Sigmoid colon (tissue), 7 donors: ENCODE data around the gene PCDHGA9. TPM values are rescaled to one million over a fixed set of nuclear protein-coding genes. Genes with fewer than 3 reads are reported as not detected.

Experiments
- DNase-seq: peaks from one replicate; pipeline ENCODE4 v3.0.0-alpha.2; 2019
- H3K27ac ChIP-seq, 4 donors: fragments of 200-600 bp; sonication (generic); one replicate each; pipeline ENCODE4 v1.5.1; 2016 to 2019; ENCODE audit warnings: mild to moderate bottlenecking in 1 of 4
- H3K27me3 ChIP-seq, 3 donors: fragments of 200-600 bp; sonication (generic); one replicate each; pipeline ENCODE4 v1.5.1; 2019; ENCODE audit warnings: mild to moderate bottlenecking in 1 of 3
- H3K36me3 ChIP-seq, 4 donors: fragments of 200-600 bp; sonication (generic); one replicate each; pipeline ENCODE4 v1.5.1; 2016 to 2019
- H3K4me1 ChIP-seq, 4 donors: fragments of 200-600 bp; sonication (generic); one replicate each; pipeline ENCODE4 v1.5.1; 2017 to 2019
- H3K4me3 ChIP-seq, 4 donors: fragments of 200-600 bp; sonication (generic); one replicate each; pipeline ENCODE4 v1.5.1; 2017 to 2019; ENCODE audit warnings: mild to moderate bottlenecking in 2 of 4, moderate library complexity in 1 of 4
- H3K9me3 ChIP-seq, 4 donors: fragments of 200-600 bp in 3 of 4; sonication (generic) in 3 of 4; one replicate each; pipeline versions ENCODE4 v1.5.1 to v1.6.1; 2013 to 2019
- EP300 ChIP-seq, 4 donors: sonication (generic); formaldehyde crosslinking; IDR thresholded peaks; one replicate each; pipeline ENCODE4 v1.6.1; 2017; ENCODE audit warnings: antibody characterized with exemption in 4 of 4
- POLR2A ChIP-seq, 2 donors: fragments of 450-650 bp; IDR thresholded peaks; one replicate each; pipeline ENCODE4 v1.6.1; 2016; ENCODE audit warnings: antibody characterized with exemption in 2 of 2, mild to moderate bottlenecking in 2 of 2, moderate library complexity in 2 of 2
- POLR2AphosphoS5 ChIP-seq, 4 donors: sonication (generic); formaldehyde crosslinking; IDR thresholded peaks; one replicate each; pipeline ENCODE4 v1.6.1; 2017; ENCODE audit warnings: antibody characterized with exemption in 4 of 4
- WGBS, 2 donors: extraction: QIAGEN DNeasy Blood & Tissue Kit; methylation state at CpG; one replicate each; pipeline ENCODE4 v1.1.7; 2013; 5-methylcytosine and 5-hydroxymethylcytosine counted together
- intact Hi-C: fragments of 100-400 bp; cut with DNase I; formaldehyde crosslinking; loops from one replicate; pipeline ENCODE4 v1.15.1; 2023
- polyA plus RNA-seq, 3 donors: library from polyadenylated mRNA; stranded (reverse); fragments of 200-250 nt; gene quantifications; one replicate each; pipeline ENCODE4 v1.2.3, GENCODE V29; 2013
- total RNA-seq, 4 donors: library from RNA; depleted of rRNA; stranded (reverse); fragments of >200 nt; gene quantifications; one replicate each; pipeline ENCODE4 v1.1.0, GENCODE V29; 2016
- TF ChIP-seq, protein P1 (sequence below), 4 experiments: fragments of 450-650 bp in 3 of 4; fragments of 200-600 bp in 1 of 4; IDR thresholded peaks; one replicate each; pipeline ENCODE4 v1.5.1; 2016 to 2019; ENCODE audit warnings: antibody characterized with exemption in 4 of 4, mild to moderate bottlenecking in 3 of 4, moderate library complexity in 2 of 4
- donor health status: healthy with polysubstance abuse.
- donor health status: Bipolar disorder and iron deficiency.
- donor health status: healthy.

Gene PCDHGA9
- total and polyA plus RNA-seq, 7 donors = 0.79 to 15.8 (median 10.4) TPM; not detected in 2

DNA sequence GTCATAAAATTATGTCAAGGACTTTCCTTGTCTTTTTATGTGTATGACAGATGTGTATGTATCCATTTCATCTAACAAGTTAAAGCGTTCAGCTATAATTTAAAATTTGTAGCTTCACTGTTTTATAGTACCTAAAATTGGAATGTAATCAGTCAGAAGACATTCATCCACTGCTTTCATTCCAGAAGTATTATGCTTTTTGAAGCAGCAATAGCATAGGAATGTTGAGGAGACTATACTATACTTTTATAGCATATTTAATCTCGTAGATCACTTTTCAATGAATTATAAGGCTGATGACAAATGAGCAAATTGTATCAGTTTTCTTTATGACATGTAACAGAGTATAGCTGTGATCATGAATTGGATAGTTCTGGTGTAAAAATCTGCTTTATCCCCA is 34.6 kb downstream of the PCDHGA9 start:
- DNase-seq = no peak
- no peak for TF ChIP-seq POLR2A (IDR thresholded peaks at IDR 0.05)
- no peak for TF ChIP-seq EP300 (IDR thresholded peaks at IDR 0.05)
- TF ChIP-seq POLR2AphosphoS5 (IDR thresholded peaks at IDR 0.05) = no peak
- Histone ChIP-seq H3K36me3 (peaks cover 0 to 7% (median 2%) of the 10 kb centered on the region in 4 donors), H3K27ac (no peak overlapping the region), H3K27me3 (no peaks in the 10 kb centered on the region), H3K4me3 (no peak overlapping the region), H3K4me1 (no peaks in the 10 kb centered on the region), H3K9me3 (peaks cover 21 to 70% (median 45%) of the 10 kb centered on the region in 4 donors)
- whole genome bisulfite sequencing, 2 donors = 88 to 93% methylated on average over 2 of the region's 2 CpGs
- intact Hi-C loops = no loop called here

DNA sequence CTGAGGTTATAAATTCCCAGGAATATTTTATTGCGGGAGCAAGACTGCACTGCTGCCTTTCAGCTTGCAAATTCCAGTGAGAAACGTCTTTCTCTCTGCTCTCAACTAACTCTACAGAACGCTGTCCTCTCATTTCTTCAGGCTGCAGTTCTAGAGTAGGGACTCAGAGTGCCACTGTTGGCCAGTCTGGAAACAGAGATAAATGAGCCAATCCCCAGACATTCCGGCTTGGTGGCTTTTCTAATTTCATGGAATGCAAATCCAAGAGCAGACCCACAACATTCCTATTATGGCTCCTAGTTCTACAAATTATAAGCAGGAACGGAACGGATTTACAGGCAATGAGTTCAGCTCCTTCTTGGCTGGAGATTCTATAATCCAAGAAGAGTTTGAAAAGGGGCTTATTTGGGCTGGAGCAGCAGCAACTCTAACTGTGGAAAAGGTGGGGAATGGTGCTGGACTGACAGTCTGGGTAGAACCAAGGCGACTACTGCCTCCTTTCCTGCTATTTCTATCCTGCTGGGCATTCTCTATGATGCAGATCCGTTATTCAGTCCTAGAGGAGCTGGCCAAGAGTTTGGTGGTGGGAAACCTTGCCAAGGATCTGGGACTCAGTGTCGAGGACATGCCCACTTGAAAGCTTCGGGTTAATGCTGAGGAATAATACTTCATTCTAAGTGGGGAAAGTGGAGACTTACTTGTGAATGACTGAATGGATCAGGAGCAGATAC is 37.0 kb downstream of the PCDHGA9 start:
- no peak for DNase-seq
- intact Hi-C loops = no loop called here
- Histone ChIP-seq H3K27me3 (no peaks in the 10 kb centered on the region), H3K9me3 (peaks cover 12 to 61% (median 34%) of the 10 kb centered on the region in 4 donors), H3K4me3 (no peak overlapping the region), H3K36me3 (peaks cover 0 to 7% (median 2%) of the 10 kb centered on the region in 4 donors), H3K27ac (no peak overlapping the region), H3K4me1 (no peaks in the 10 kb centered on the region)
- WGBS, 2 donors = 71 to 77% methylated on average over 10 of the region's 10 CpGs
- TF ChIP-seq POLR2AphosphoS5 (IDR thresholded peaks at IDR 0.05) (no peak), EP300 (IDR thresholded peaks at IDR 0.05) (no peak), POLR2A (IDR thresholded peaks at IDR 0.05) (no peak)
- TF ChIP-seq, protein P1, sequence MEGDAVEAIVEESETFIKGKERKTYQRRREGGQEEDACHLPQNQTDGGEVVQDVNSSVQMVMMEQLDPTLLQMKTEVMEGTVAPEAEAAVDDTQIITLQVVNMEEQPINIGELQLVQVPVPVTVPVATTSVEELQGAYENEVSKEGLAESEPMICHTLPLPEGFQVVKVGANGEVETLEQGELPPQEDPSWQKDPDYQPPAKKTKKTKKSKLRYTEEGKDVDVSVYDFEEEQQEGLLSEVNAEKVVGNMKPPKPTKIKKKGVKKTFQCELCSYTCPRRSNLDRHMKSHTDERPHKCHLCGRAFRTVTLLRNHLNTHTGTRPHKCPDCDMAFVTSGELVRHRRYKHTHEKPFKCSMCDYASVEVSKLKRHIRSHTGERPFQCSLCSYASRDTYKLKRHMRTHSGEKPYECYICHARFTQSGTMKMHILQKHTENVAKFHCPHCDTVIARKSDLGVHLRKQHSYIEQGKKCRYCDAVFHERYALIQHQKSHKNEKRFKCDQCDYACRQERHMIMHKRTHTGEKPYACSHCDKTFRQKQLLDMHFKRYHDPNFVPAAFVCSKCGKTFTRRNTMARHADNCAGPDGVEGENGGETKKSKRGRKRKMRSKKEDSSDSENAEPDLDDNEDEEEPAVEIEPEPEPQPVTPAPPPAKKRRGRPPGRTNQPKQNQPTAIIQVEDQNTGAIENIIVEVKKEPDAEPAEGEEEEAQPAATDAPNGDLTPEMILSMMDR (IDR thresholded peaks at IDR 0.05) = no peak

DNA sequence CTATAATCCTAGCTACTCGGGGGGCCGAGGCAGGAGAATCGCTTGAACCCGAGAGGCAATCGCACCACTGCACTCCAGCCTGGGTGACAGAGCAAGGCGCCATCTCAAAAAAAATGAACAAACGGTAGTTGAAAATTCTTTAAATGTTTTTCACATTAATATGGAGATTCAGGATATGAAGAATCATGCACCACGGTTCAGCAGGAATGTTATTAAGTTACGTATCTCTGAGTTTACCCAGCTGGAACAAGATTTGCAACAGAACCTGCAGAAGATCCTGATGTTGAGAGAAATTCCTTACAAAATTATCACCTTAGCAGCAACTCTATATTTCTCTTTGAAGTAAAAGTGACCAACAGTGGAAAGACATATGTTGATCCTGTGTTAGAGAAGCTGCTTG is 37.8 kb downstream of the PCDHGA9 start:
- no peak for DNase-seq
- intact Hi-C loops = no loop called here
- 93 to 96% methylated on average over 9 of the region's 9 CpGs for WGBS, 2 donors
- H3K4me3 ChIP-seq = no peak overlapping the region
- H3K27ac ChIP-seq = no peak overlapping the region
- H3K27me3 ChIP-seq = no peaks in the 10 kb centered on the region
- TF ChIP-seq POLR2A (IDR thresholded peaks at IDR 0.05) = no peak
- TF ChIP-seq, protein P1 (IDR thresholded peaks at IDR 0.05) = no peak
- no peaks in the 10 kb centered on the region for H3K4me1 ChIP-seq
- peaks cover 12 to 62% (median 34%) of the 10 kb centered on the region in 4 donors for H3K9me3 ChIP-seq
- H3K36me3 ChIP-seq = peaks cover 0 to 7% (median 2%) of the 10 kb centered on the region in 4 donors

DNA sequence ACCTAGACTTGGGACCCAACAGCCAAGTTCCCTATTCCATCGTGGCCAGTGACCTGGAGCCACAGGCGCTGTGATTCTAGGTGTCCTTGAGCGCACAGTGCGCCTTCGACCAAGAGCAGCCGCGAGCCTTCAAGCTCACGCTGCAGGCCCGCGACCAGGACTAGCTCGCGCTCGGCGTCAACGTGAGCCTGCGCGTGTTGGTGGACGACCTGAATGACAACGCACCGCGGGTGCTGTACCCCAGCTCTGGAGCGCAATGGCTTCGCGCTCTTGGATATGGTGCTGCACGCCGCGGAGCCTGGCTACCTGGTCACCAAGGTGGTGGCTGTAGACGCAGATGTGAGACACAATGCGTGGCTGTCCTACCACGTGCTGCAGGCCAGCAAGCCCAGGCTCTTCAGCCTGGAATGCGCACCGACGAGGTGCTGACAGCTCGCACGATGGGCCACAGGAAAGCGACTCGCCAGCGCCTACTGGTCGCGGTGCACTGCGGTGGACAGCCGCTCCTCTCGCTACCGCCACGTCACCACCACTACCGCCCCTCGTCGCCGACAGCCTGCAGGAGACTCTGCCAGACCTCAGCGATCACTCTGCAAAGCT is 39.1 kb downstream of the PCDHGA9 start:
- no peaks in the 10 kb centered on the region for H3K4me1 ChIP-seq
- H3K4me3 ChIP-seq = no peak overlapping the region
- intact Hi-C loops = no loop called here
- H3K36me3 ChIP-seq = peaks cover 0 to 4% (median 0%) of the 10 kb centered on the region in 4 donors
- TF ChIP-seq EP300 (IDR thresholded peaks at IDR 0.05) = no peak
- DNase-seq = no peak
- H3K9me3 ChIP-seq = peaks cover 12 to 56% (median 30%) of the 10 kb centered on the region in 4 donors
- WGBS, 2 donors = 59 to 78% methylated on average over 50 of the region's 50 CpGs
- no peaks in the 10 kb centered on the region for H3K27me3 ChIP-seq
- no peak overlapping the region for H3K27ac ChIP-seq

Other genes starting within 250 kb of the PCDHGA9 start
Only the 30 nearest of the 37 such genes appear.
- gene PCDHB9, start 215.6 kb upstream of the PCDHGA9 start, total RNA-seq = 1 to 10 TPM; 2.1 to 6.2 (median 5.1) TPM
- gene PCDHB9, start 215.6 kb upstream of the PCDHGA9 start, polyA plus RNA-seq = under 1 TPM in 2 of 3 donors, not detected in 1; under 0.01 to 0.26 TPM
- gene PCDHB10, start 210.4 kb upstream of the PCDHGA9 start, total RNA-seq = 1 to 10 TPM; 3.9 to 6.2 (median 4.9) TPM
- under 1 TPM in 2 of 3 donors, not detected in 1; 0.60 to 0.80 TPM for gene PCDHB10, start 210.4 kb upstream of the PCDHGA9 start, polyA plus RNA-seq
- 1 to 10 TPM; 1.8 to 5.0 (median 3.6) TPM for gene PCDHB11, start 203.2 kb upstream of the PCDHGA9 start, total RNA-seq
- under 1 TPM in 1 of 3 donors, not detected in 2; 0.34 TPM for gene PCDHB11, start 203.2 kb upstream of the PCDHGA9 start, polyA plus RNA-seq
- gene PCDHB12, start 194.1 kb upstream of the PCDHGA9 start, total RNA-seq = 10 to 100 TPM in 1 of 4 donors, 1 to 10 TPM in 3; 4.3 to 10.2 (median 5.7) TPM
- gene PCDHB12, start 194.1 kb upstream of the PCDHGA9 start, polyA plus RNA-seq = under 1 TPM in 2 of 3 donors, not detected in 1; 0.34 to 0.60 TPM
- 1 to 10 TPM; 3.3 to 7.8 (median 6.1) TPM for gene PCDHB13, start 188.9 kb upstream of the PCDHGA9 start, total RNA-seq
- gene PCDHB13, start 188.9 kb upstream of the PCDHGA9 start, polyA plus RNA-seq = under 1 TPM in 2 of 3 donors, not detected in 1; 0.23 to 0.52 TPM
- 10 to 100 TPM in 1 of 4 donors, 1 to 10 TPM in 3; 6.3 to 10.5 (median 8.3) TPM for gene PCDHB14, start 179.4 kb upstream of the PCDHGA9 start, total RNA-seq
- 1 to 10 TPM in 1 of 3 donors, not detected in 2; 1.0 TPM for gene PCDHB14, start 179.4 kb upstream of the PCDHGA9 start, polyA plus RNA-seq
- 1 to 10 TPM; 2.9 to 7.3 (median 5.4) TPM for gene PCDHB15, start 157.4 kb upstream of the PCDHGA9 start, total RNA-seq
- under 1 TPM in 2 of 3 donors, not detected in 1; 0.23 to 0.93 TPM for gene PCDHB15, start 157.4 kb upstream of the PCDHGA9 start, polyA plus RNA-seq
- gene SLC25A2, start 98.7 kb upstream of the PCDHGA9 start, total RNA-seq = under 1 TPM in 2 of 4 donors, not detected in 2; 0.81 to 0.82 TPM
- gene SLC25A2, start 98.7 kb upstream of the PCDHGA9 start, polyA plus RNA-seq = under 1 TPM in 1 of 3 donors, not detected in 2; 0.35 TPM
- 10 to 100 TPM; 44.9 to 62.2 (median 48.1) TPM for gene TAF7, start 82.0 kb upstream of the PCDHGA9 start, total RNA-seq
- 10 to 100 TPM; 60.1 to 68.0 (median 62.7) TPM for gene TAF7, start 82.0 kb upstream of the PCDHGA9 start, polyA plus RNA-seq
- gene PCDHGA1, start 72.3 kb upstream of the PCDHGA9 start, total RNA-seq = 1 to 10 TPM in 3 of 4 donors, under 1 TPM in 1; 0.71 to 1.4 (median 1.1) TPM
- gene PCDHGA1, start 72.3 kb upstream of the PCDHGA9 start, polyA plus RNA-seq = under 1 TPM in 1 of 3 donors, not detected in 2; 0.26 TPM
- gene PCDHGA2, start 64.0 kb upstream of the PCDHGA9 start, total RNA-seq = 1 to 10 TPM; 2.8 to 4.9 (median 3.8) TPM
- gene PCDHGA2, start 64.0 kb upstream of the PCDHGA9 start, polyA plus RNA-seq = under 1 TPM in 1 of 3 donors, not detected in 2; 0.47 TPM
- gene PCDHGA3, start 58.9 kb upstream of the PCDHGA9 start, total RNA-seq = 1 to 10 TPM; 1.5 to 4.4 (median 3.1) TPM
- under 1 TPM in 2 of 3 donors, not detected in 1; 0.19 to 0.60 TPM for gene PCDHGA3, start 58.9 kb upstream of the PCDHGA9 start, polyA plus RNA-seq
- gene PCDHGB1, start 52.7 kb upstream of the PCDHGA9 start, total RNA-seq = 1 to 10 TPM; 2.5 to 8.4 (median 4.1) TPM
- under 1 TPM in 1 of 3 donors, not detected in 2; 0.26 TPM for gene PCDHGB1, start 52.7 kb upstream of the PCDHGA9 start, polyA plus RNA-seq
- 10 to 100 TPM in 1 of 4 donors, 1 to 10 TPM in 3; 5.0 to 11.3 (median 6.7) TPM for gene PCDHGA4, start 47.8 kb upstream of the PCDHGA9 start, total RNA-seq
- gene PCDHGA4, start 47.8 kb upstream of the PCDHGA9 start, polyA plus RNA-seq = under 1 TPM in 1 of 3 donors, not detected in 2; 0.47 TPM
- gene PCDHGB2, start 42.8 kb upstream of the PCDHGA9 start, total RNA-seq = 10 to 100 TPM in 2 of 4 donors, 1 to 10 TPM in 2; 4.3 to 12.9 (median 8.0) TPM
- gene PCDHGB2, start 42.8 kb upstream of the PCDHGA9 start, polyA plus RNA-seq = under 1 TPM in 1 of 3 donors, not detected in 2; 0.51 TPM
- gene PCDHGA5, start 38.6 kb upstream of the PCDHGA9 start, total RNA-seq = 1 to 10 TPM; 5.3 to 8.3 (median 7.2) TPM
- under 1 TPM in 1 of 3 donors, not detected in 2; 0.57 TPM for gene PCDHGA5, start 38.6 kb upstream of the PCDHGA9 start, polyA plus RNA-seq
- 10 to 100 TPM in 1 of 4 donors, 1 to 10 TPM in 3; 6.1 to 16.1 (median 7.7) TPM for gene PCDHGB3, start 32.5 kb upstream of the PCDHGA9 start, total RNA-seq
- under 1 TPM in 2 of 3 donors, not detected in 1; under 0.01 to 0.41 TPM for gene PCDHGB3, start 32.5 kb upstream of the PCDHGA9 start, polyA plus RNA-seq
- 10 to 100 TPM in 2 of 4 donors, 1 to 10 TPM in 2; 5.4 to 13.6 (median 8.4) TPM for gene PCDHGA6, start 28.9 kb upstream of the PCDHGA9 start, total RNA-seq
- under 1 TPM in 1 of 3 donors, not detected in 2; 0.85 TPM for gene PCDHGA6, start 28.9 kb upstream of the PCDHGA9 start, polyA plus RNA-seq
- 10 to 100 TPM in 3 of 4 donors, 1 to 10 TPM in 1; 8.2 to 15.2 (median 10.9) TPM for gene PCDHGA7, start 20.0 kb upstream of the PCDHGA9 start, total RNA-seq
- gene PCDHGA7, start 20.0 kb upstream of the PCDHGA9 start, polyA plus RNA-seq = under 1 TPM in 1 of 3 donors, not detected in 2; 0.42 TPM
- 1 to 10 TPM; 6.1 to 9.1 (median 7.5) TPM for gene PCDHGB4, start 15.1 kb upstream of the PCDHGA9 start, total RNA-seq
- under 1 TPM in 1 of 3 donors, not detected in 2; 0.54 TPM for gene PCDHGB4, start 15.1 kb upstream of the PCDHGA9 start, polyA plus RNA-seq
- 1 to 10 TPM; 4.4 to 7.9 (median 6.6) TPM for gene PCDHGA8, start 10.1 kb upstream of the PCDHGA9 start, total RNA-seq
- under 1 TPM in 1 of 3 donors, not detected in 2; 0.16 TPM for gene PCDHGA8, start 10.1 kb upstream of the PCDHGA9 start, polyA plus RNA-seq
- gene PCDHGB5, start 4.8 kb upstream of the PCDHGA9 start, total RNA-seq = 10 to 100 TPM; 10.0 to 16.6 (median 11.8) TPM
- 1 to 10 TPM in 1 of 3 donors, under 1 TPM in 1, not detected in 1; 0.23 to 1.3 TPM for gene PCDHGB5, start 4.8 kb upstream of the PCDHGA9 start, polyA plus RNA-seq
- gene PCDHGB6, start 5.2 kb downstream of the PCDHGA9 start, total RNA-seq = 10 to 100 TPM in 3 of 4 donors, 1 to 10 TPM in 1; 8.9 to 15.0 (median 12.1) TPM
- gene PCDHGB6, start 5.2 kb downstream of the PCDHGA9 start, polyA plus RNA-seq = 1 to 10 TPM in 1 of 3 donors, not detected in 2; 1.2 TPM
- gene PCDHGA10, start 10.2 kb downstream of the PCDHGA9 start, total RNA-seq = 10 to 100 TPM in 2 of 4 donors, 1 to 10 TPM in 2; 6.1 to 11.5 (median 9.0) TPM
- gene PCDHGA10, start 10.2 kb downstream of the PCDHGA9 start, polyA plus RNA-seq = 1 to 10 TPM in 1 of 3 donors, under 1 TPM in 2; 0.23 to 1.0 (median 0.60) TPM
- gene PCDHGB7, start 14.9 kb downstream of the PCDHGA9 start, total RNA-seq = 10 to 100 TPM; 16.1 to 19.4 (median 17.6) TPM
- 1 to 10 TPM in 1 of 3 donors, under 1 TPM in 1, not detected in 1; 0.60 to 2.4 TPM for gene PCDHGB7, start 14.9 kb downstream of the PCDHGA9 start, polyA plus RNA-seq
- gene PCDHGA11, start 18.3 kb downstream of the PCDHGA9 start, total RNA-seq = 10 to 100 TPM in 1 of 4 donors, 1 to 10 TPM in 3; 6.1 to 10.8 (median 8.1) TPM
- gene PCDHGA11, start 18.3 kb downstream of the PCDHGA9 start, polyA plus RNA-seq = under 1 TPM in 1 of 3 donors, not detected in 2; 0.89 TPM
- 10 to 100 TPM in 2 of 4 donors, 1 to 10 TPM in 2; 5.4 to 14.1 (median 11.3) TPM for gene PCDHGA12, start 27.7 kb downstream of the PCDHGA9 start, total RNA-seq
- gene PCDHGA12, start 27.7 kb downstream of the PCDHGA9 start, polyA plus RNA-seq = under 1 TPM in 1 of 3 donors, not detected in 2; 0.80 TPM
- 10 to 100 TPM; 31.4 to 47.8 (median 39.4) TPM for gene PCDHGC3, start 73.2 kb downstream of the PCDHGA9 start, total RNA-seq
- gene PCDHGC3, start 73.2 kb downstream of the PCDHGA9 start, polyA plus RNA-seq = 10 to 100 TPM in 2 of 3 donors, 1 to 10 TPM in 1; 5.1 to 24.1 (median 23.4) TPM
- gene PCDHGC4, start 82.3 kb downstream of the PCDHGA9 start, total RNA-seq = 1 to 10 TPM; 2.5 to 8.6 (median 5.2) TPM
- gene PCDHGC4, start 82.3 kb downstream of the PCDHGA9 start, polyA plus RNA-seq = under 1 TPM in 1 of 3 donors, not detected in 2; 0.47 TPM
- 1 to 10 TPM; 1.1 to 5.6 (median 3.6) TPM for gene PCDHGC5, start 86.3 kb downstream of the PCDHGA9 start, total RNA-seq
- gene PCDHGC5, start 86.3 kb downstream of the PCDHGA9 start, polyA plus RNA-seq = under 1 TPM in 2 of 3 donors, not detected in 1; 0.26 to 0.60 TPM